T-helper 2 cell treated with Interferon-gamma antibody and Interleukin-4, amounts not matched to agents 5 μg/mL and 100 μg/mL, for 36 hours (primary cell): ENCODE data around the gene POLDIP3.
"Not testable (repeated sequence)": the region's sequence is repeated elsewhere in the genome, so short reads cannot be mapped to it uniquely, and the experiment has no call there.

Experiments used
- DNase-seq: peaks from one replicate; pipeline ENCODE4 v3.0.0; 2021; ENCODE audit warnings: low spot score
- H3K27ac Mint-ChIP-seq: one replicate; pipeline ENCODE4 v1.8.0; 2021; ENCODE audit warnings: mild to moderate bottlenecking, mixed read lengths
- H3K27me3 Mint-ChIP-seq: one replicate; pipeline ENCODE4 v1.8.0; 2021; ENCODE audit warnings: low read depth, mixed read lengths
- H3K36me3 Mint-ChIP-seq: one replicate; pipeline ENCODE4 v1.8.0; 2021; ENCODE audit warnings: low read depth, mixed read lengths
- H3K4me1 Mint-ChIP-seq: one replicate; pipeline ENCODE4 v1.8.0; 2021; ENCODE audit warnings: low read depth, mixed read lengths
- H3K4me3 Mint-ChIP-seq: one replicate; pipeline ENCODE4 v1.8.0; 2022; ENCODE audit warnings: mild to moderate bottlenecking, moderate library complexity, mixed read lengths
- H3K9me3 Mint-ChIP-seq: one replicate; pipeline ENCODE4 v1.8.0; 2021; ENCODE audit warnings: mixed read lengths

Gene POLDIP3

DNA sequence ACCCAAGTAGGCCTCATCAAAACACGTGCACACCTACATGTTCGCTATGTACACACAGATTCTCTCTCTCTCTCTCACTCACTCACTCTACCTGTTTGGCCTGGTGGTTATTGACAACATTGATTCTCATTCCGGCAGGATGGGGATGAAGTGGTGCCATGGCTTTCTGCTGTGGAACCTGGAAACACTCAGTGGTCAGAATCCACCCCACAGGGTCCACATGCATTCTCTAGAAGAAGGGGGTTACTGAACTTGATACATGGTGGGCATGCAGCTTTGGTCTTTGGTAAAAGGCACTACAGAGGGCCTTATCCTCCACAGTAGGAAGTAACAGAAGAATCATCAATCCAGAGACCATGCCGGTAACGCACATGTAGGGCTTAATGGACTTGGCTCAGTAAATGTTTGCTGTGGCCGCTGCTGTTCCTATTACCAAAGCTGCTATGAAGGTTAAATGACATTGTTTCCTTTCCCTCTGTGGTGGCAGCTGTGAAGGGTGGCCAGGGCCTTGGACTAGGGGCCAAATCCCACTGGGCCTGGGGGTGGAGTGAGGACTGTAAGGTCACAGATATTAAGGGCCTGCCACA lies 12.7 kb downstream of the POLDIP3 start:
- Mint-ChIP-seq H3K27ac (no peak overlapping the region), H3K9me3 (no peaks in the 10 kb centered on the region), H3K36me3 (peaks cover 37% of the 10 kb centered on the region), H3K4me3 (no peak overlapping the region), H3K4me1 (peaks cover 4% of the 10 kb centered on the region), H3K27me3 (no peaks in the 10 kb centered on the region)
- no peak for DNase-seq

DNA sequence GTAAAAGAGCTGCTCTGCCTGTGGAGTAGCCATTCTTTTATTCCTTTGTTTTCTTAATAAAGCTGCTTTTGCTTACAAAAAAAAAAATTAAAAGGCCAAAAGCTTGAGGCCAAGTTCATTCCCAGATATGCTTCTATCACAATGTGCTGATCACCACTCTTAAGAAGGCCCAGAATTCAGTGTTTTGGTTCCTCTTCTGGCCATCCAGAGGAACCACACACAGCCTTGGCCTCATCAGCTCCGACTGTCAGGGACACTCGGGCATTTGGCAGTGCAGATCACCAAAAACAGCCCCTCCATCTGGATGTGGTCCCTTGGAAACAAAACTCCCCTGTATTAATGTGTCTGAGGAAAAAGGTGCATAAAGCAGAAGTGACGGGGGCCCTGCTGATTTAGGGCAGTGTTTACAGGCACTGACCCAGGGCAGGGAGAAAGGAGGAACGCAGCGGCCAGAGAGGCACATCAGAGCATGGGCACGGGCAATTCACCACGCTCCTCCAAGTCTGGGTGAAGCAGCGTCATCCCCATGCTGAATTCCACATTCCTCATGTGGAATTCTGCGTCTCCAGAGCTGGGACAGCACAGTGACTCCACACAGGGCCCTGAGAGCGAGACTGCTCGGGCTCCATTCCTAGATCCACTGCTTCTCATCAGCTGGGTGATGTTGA lies 17.7 kb downstream of the POLDIP3 start:
- Mint-ChIP-seq H3K27ac (no peak overlapping the region), H3K36me3 (peaks cover 55% of the 10 kb centered on the region)

DNA sequence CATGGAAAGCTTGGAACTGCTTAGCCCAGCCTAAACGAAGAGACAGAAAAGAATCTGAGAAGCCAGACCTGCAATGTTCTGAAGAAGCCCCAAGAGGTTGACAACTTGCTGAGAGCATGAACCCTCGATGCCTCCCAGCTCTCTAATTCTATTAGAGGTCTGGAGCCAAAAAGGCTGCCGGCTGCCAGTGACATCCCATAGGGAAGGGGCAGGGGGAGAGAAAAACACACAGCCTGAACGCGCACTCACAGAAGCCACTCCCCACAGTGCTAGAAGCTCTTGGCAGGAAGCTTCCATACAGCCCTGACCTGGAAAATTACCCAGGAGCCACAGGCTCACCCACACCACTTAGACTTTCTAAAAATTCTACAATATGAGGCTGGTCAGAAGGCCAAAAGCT lies 18.3 kb downstream of the POLDIP3 start:
- H3K9me3 Mint-ChIP-seq, result no peaks in the 10 kb centered on the region
- no peaks in the 10 kb centered on the region for H3K27me3 Mint-ChIP-seq
- peaks cover 54% of the 10 kb centered on the region for H3K36me3 Mint-ChIP-seq
- peak overlapping the region; percentile 24 for H3K27ac Mint-ChIP-seq
- no peaks in the 10 kb centered on the region for H3K4me1 Mint-ChIP-seq
- H3K4me3 Mint-ChIP-seq, result no peak overlapping the region
- DNase-seq, result no peak

More for the DNA sequence above, 17.7 kb downstream of the POLDIP3 start:
- DNase-seq, result no peak
- H3K9me3 Mint-ChIP-seq, result no peaks in the 10 kb centered on the region
- H3K4me3 Mint-ChIP-seq, result no peak overlapping the region
- H3K27me3 Mint-ChIP-seq, result no peaks in the 10 kb centered on the region
- H3K4me1 Mint-ChIP-seq, result peaks cover 3% of the 10 kb centered on the region

DNA sequence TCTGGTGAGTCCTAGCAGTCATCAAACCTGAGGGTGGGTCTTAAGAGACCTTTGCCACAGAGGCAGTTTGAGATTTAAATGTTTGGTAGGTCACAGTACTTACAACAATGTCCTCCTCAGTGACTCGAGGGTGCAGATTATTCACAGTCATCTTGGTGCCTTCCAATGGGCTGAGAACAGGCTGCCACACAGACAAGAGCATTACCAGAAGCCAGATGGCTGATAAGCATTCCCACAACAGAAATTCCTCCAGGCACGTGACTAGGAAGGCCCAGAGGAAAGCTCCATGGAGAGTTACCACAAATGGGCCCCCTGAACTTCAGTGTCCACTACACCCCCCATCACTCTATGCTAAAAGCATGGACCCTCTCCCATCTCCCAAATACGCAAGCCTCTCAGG lies 19.2 kb downstream of the POLDIP3 start:
- Mint-ChIP-seq H3K36me3 (peaks cover 54% of the 10 kb centered on the region), H3K27ac (no peak overlapping the region), H3K9me3 (no peaks in the 10 kb centered on the region), H3K27me3 (no peaks in the 10 kb centered on the region), H3K4me1 (no peaks in the 10 kb centered on the region), H3K4me3 (no peak overlapping the region)
- no peak for DNase-seq

DNA sequence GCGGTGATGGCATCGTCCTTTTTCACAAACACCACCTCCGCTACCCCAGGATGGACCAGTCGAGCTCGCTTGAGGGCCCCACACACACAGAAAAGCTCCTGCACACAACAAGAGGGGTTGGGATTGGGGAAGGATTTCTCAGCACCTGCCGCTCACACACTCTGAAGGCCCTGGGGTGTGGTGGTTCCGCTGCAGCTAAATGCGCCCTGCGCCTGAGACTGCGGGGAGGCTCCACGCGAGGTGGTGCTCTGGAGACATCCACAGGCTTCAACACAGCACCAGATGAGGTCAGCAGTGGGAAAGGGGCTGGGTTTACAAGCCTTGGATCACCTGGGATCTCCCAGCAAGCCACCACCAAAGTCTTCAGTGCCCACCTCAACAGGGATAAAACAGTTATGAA lies 22.7 kb downstream of the POLDIP3 start:
- Mint-ChIP-seq H3K4me1 (no peaks in the 10 kb centered on the region), H3K36me3 (peaks cover 54% of the 10 kb centered on the region), H3K9me3 (no peaks in the 10 kb centered on the region), H3K27me3 (no peaks in the 10 kb centered on the region), H3K27ac (no peak overlapping the region), H3K4me3 (no peak overlapping the region)
- no peak for DNase-seq

DNA sequence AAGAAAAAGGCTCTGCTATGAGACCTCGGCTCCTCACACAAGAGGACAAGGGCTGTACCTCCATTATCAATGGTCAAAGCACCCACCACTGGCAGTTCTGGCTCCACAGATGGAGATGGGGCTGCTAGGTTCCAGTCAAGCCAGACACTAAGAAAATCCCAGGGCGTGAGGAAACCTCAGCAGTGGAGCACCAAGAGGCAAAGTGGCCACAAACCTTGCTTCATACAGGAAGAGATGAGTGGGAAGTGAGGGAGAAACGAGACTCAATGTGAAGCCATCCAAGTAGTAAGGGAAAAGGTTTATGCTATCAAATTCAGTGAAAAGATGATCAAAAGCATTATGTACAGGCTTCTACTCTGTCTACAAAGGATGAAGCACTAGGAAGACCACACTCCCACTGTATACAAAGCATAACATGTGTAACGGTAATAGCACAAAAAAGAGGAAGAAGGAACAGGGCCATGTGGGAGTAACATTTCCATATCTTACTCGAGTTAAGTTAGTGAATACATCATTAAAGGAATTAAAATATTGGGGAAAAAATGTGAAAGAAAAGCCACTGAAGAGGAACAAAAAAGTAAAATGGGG lies 27.0 kb downstream of the POLDIP3 start:
- H3K27ac Mint-ChIP-seq, result no peak overlapping the region
- no peak overlapping the region for H3K4me3 Mint-ChIP-seq
- peaks cover 46% of the 10 kb centered on the region for H3K36me3 Mint-ChIP-seq
- H3K9me3 Mint-ChIP-seq, result no peaks in the 10 kb centered on the region
- DNase-seq, result no peak
- H3K27me3 Mint-ChIP-seq, result no peaks in the 10 kb centered on the region
- H3K4me1 Mint-ChIP-seq, result no peaks in the 10 kb centered on the region

DNA sequence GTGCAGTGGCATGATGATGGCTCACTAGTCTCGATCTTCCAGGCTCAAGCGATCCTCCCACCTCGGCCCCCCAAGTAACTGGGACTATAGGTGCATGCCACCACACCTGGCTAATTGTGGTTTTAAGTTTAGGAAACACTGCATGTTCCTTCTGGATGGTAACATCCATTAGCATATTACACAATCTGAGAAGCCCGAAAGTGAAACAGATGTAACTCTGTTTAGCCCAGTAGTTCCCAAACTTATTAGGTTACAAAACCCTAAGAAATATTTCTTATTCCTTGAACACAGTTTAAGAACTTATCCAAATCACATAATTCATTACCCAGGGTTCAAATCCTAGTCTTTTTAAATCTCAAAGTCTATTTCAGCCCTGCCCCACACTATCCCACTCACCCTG lies 28.3 kb downstream of the POLDIP3 start:
- Mint-ChIP-seq H3K36me3 (peaks cover 44% of the 10 kb centered on the region), H3K27me3 (no peaks in the 10 kb centered on the region), H3K27ac (peak overlapping the region; percentile 13), H3K9me3 (no peaks in the 10 kb centered on the region), H3K4me3 (no peak overlapping the region), H3K4me1 (peaks cover 5% of the 10 kb centered on the region)
- DNase-seq, result no peak

DNA sequence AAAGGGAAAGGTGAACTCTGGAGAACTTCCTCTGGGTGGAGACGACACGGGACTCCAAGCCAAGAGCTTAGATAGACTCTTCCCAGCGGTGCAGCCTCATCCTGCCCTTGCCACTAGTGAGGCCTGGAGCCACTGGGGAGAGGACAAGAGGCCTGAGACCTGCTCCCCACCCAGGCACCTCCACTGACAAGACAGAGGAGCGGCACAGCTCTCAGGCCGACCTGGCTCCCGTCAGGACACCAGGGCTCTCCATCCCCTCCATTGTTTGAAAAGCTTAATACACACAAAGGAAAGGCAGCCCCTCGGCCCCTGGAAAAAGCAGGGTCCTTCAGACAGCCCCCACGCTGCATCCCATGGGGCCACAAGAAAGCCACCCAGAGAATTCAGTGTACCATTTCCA lies 29.6 kb downstream of the POLDIP3 start:
- peaks cover 8% of the 10 kb centered on the region for H3K4me1 Mint-ChIP-seq
- H3K9me3 Mint-ChIP-seq, result no peaks in the 10 kb centered on the region
- peaks cover 43% of the 10 kb centered on the region for H3K36me3 Mint-ChIP-seq
- DNase-seq, result no peak
- H3K4me3 Mint-ChIP-seq, result no peak overlapping the region
- H3K27ac Mint-ChIP-seq, result no peak overlapping the region
- H3K27me3 Mint-ChIP-seq, result no peaks in the 10 kb centered on the region

DNA sequence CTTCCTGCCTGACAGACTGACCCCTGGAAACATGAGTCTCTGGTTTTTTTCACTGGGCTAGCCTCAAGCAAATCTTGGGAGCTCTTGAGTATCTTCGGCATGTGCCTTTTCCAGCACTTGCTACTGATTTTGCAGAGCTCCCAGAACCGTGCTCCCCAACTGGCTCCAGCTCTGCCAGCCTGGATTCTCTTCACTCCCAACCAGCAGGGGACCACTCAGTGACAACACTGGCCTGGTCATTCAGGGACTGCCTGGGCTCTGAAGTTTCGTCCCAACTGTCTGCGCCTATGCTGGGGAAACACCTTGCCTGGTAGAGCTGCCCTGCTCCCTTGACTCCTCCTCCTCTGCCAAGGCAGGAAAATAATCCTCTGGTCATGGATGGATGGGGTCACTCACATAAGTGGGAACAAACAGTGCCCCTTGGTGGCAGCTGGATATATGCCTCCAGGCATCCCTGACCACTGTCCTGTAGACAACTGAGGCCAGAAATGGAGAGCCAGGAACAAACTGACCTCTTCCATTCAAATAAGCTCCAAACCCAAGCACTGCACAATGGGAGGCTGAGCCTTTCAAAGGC lies 30.2 kb downstream of the POLDIP3 start:
- Mint-ChIP-seq H3K27ac (no peak overlapping the region), H3K27me3 (no peaks in the 10 kb centered on the region), H3K36me3 (peaks cover 38% of the 10 kb centered on the region), H3K4me3 (no peak overlapping the region), H3K4me1 (peaks cover 8% of the 10 kb centered on the region), H3K9me3 (no peaks in the 10 kb centered on the region)
- no peak for DNase-seq

DNA sequence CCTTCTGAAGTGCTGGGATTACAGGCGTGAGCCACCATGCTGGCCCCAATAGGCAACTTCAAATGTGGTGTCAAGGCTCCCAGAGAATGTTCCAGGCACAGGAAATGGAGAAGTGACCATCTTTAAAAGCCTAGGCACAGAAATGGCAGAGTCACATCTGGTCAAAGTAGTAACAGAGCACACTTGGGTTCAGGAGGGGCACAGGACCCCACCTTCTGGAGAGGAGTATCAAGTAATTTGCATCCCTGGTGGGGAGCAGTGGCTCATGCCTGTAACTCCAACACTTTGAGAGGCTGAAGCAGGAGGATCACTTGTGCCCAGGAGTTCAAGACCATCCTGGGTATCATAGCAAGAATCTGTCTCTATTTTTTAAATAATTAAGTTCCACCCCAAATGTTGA lies 31.7 kb downstream of the POLDIP3 start:
- Mint-ChIP-seq H3K4me1 (peaks cover 8% of the 10 kb centered on the region), H3K36me3 (peaks cover 39% of the 10 kb centered on the region), H3K9me3 (no peaks in the 10 kb centered on the region), H3K4me3 (no peak overlapping the region), H3K27me3 (no peaks in the 10 kb centered on the region), H3K27ac (no peak overlapping the region)
- DNase-seq, result no peak

DNA sequence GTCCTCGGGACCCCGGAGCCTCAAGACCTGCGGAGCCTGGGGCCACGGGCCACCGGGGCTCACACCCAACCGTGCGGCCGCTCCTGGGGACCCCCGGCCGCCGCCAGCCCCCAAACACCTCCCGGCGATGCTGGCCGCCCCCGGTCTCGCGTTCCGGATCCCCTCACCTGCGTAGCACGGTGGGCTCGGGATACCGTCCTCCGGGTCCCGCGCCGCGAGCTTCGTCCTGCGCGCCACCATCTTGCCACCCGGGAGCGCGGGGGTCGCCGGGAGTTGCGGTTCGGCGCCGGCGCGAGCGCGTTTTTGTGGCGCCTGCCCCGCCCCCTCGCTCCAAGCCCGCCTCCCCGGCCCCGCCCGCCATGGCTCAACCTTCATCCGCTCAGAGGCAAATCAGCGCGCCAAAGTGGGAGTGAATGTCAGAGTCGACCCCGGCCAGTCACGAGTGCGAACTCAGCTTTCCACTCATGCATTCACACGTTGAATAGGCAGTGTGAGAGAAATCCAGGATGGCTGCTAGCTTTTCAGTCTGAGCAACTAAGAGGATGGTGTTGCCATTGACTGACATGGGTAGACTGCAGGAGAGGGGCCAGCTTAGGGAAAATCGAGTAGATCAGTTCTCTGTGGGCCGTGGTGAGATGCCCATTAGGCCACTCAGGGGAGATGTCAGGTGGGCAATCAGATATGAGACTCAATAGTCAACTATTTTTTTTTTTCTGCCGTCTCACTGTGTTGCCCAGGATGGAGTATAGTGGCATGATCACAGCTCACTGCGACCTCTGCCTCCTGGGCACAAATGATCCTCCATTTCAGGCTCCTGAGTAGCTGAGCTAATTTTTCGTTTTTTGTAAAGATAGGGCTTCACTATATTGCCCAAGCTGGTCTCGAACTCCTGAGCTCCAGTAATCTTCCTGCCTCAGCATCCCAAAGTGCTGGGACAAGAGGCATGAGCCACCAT lies 32.6 kb downstream of the POLDIP3 start:
- Mint-ChIP-seq H3K27ac (peak overlapping the region; percentile 96), H3K36me3 (peaks cover 35% of the 10 kb centered on the region), H3K4me3 (peak overlapping the region; percentile 96), H3K27me3 (no peaks in the 10 kb centered on the region), H3K4me1 (peaks cover 8% of the 10 kb centered on the region), H3K9me3 (no peaks in the 10 kb centered on the region)
- DNase-seq, result peak; percentile 82

DNA sequence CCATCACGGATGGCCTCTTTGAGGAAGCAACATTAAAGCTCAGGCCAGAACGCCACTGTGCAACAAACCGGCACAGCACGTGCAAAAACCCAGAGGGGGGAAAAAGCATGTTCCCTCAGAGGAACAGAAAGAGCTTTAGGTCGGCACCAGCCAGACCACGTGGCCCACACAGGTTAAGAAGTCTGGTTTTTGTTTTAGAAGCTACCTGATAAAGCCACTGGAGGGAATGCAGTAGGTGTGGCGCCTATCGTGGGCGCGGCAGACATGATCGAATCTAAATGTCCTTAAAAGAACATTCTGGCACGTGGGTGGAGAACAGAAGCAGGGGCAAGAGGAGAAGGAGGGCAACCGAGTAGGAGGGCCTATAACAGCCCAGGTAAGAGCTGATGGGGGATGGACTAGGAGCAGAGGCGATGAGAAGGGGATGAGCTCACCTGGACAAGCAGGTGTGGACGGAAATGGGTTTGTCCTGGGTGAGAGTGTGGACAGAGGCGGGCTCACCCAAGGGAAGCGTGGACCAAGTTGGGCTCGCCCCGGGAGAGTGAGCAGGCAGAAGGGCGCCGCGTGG lies 33.4 kb downstream of the POLDIP3 start:
- DNase-seq, H3K27me3 Mint-ChIP-seq, H3K9me3 Mint-ChIP-seq, H3K4me1 Mint-ChIP-seq: not testable (repeated sequence)
- Mint-ChIP-seq H3K4me3 (peak overlapping the region; percentile 96), H3K36me3 (peaks cover 28% of the 10 kb centered on the region), H3K27ac (peak overlapping the region; percentile 96)

DNA sequence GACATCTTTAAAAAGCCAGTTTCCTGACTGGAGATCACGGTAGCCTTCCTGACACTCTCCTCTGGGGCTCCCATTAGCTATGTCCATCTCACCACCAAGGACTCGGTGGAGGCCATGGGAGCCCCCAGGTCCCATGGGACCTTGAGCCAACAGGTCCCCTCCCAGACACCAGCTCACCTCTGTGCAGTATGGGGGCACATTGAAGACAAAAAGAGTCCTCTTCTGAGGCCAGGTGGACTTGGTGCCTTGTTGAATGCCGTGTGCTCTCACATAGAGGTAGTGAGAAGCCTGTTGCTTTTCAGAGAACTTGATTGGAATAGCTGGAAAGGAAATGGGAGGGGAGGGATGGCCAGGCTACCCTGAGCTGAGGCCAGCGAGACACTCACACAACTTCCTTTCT lies 34.6 kb downstream of the POLDIP3 start:
- H3K36me3 Mint-ChIP-seq, result peaks cover 23% of the 10 kb centered on the region
- not testable (repeated sequence) for DNase-seq, H3K27me3 Mint-ChIP-seq, H3K9me3 Mint-ChIP-seq, H3K27ac Mint-ChIP-seq, H3K4me1 Mint-ChIP-seq
- H3K4me3 Mint-ChIP-seq, result peak overlapping the region; percentile 32
